Measurements from ENCODE around the gene ACVR1C.

- TF ChIP-seq, protein P1, sequence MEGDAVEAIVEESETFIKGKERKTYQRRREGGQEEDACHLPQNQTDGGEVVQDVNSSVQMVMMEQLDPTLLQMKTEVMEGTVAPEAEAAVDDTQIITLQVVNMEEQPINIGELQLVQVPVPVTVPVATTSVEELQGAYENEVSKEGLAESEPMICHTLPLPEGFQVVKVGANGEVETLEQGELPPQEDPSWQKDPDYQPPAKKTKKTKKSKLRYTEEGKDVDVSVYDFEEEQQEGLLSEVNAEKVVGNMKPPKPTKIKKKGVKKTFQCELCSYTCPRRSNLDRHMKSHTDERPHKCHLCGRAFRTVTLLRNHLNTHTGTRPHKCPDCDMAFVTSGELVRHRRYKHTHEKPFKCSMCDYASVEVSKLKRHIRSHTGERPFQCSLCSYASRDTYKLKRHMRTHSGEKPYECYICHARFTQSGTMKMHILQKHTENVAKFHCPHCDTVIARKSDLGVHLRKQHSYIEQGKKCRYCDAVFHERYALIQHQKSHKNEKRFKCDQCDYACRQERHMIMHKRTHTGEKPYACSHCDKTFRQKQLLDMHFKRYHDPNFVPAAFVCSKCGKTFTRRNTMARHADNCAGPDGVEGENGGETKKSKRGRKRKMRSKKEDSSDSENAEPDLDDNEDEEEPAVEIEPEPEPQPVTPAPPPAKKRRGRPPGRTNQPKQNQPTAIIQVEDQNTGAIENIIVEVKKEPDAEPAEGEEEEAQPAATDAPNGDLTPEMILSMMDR (IDR thresholded peaks at IDR 0.05), result no peak
- no peak for TF ChIP-seq EZH2 (IDR thresholded peaks at IDR 0.05; ENCODE audit: borderline replicate concordance, insufficient read depth, low read depth, low read length, poor library complexity, severe bottlenecking)
These were observed 70.9 kb downstream of the ACVR1C start for GRCh38 chr2:157557770-157558169.
